C4-2B (cell line): ENCODE results near the gene CLK4.

Experiments used
- ZFX ChIP-seq: fragments of 450-650 bp; IDR thresholded peaks from 2 replicates; pipeline ENCODE4 v1.6.1; 2017
- TF ChIP-seq, protein P1 (sequence below): fragments of 450-650 bp; conservative IDR thresholded peaks from 2 replicates; pipeline ENCODE4 v1.5.1; 2017; ENCODE audit warnings: mild to moderate bottlenecking

DNA sequence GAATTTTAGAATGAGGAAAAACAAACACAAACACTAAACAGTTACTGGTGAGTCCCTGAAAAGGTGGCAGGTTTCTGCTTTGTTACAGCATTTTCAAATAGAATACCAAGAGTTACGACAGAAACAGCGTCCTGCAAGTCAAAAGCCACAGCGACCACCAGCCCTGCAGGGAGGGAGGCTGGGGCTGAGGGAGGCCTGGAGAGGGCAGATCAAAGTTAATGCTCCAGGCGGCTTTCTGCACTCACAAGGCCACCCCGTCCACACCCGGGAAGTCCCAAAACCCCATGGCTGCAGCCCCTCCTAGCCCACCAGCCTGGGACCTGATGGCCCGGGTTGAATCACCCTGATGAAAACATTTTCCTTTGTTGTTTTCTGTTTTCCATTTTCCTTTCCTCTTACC lies 65.9 kb downstream of the CLK4 start:
- TF ChIP-seq, protein P1, sequence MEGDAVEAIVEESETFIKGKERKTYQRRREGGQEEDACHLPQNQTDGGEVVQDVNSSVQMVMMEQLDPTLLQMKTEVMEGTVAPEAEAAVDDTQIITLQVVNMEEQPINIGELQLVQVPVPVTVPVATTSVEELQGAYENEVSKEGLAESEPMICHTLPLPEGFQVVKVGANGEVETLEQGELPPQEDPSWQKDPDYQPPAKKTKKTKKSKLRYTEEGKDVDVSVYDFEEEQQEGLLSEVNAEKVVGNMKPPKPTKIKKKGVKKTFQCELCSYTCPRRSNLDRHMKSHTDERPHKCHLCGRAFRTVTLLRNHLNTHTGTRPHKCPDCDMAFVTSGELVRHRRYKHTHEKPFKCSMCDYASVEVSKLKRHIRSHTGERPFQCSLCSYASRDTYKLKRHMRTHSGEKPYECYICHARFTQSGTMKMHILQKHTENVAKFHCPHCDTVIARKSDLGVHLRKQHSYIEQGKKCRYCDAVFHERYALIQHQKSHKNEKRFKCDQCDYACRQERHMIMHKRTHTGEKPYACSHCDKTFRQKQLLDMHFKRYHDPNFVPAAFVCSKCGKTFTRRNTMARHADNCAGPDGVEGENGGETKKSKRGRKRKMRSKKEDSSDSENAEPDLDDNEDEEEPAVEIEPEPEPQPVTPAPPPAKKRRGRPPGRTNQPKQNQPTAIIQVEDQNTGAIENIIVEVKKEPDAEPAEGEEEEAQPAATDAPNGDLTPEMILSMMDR = no peak
- TF ChIP-seq ZFX = no peak
